ENCODE measurements around the gene ACTL6B. TPM values are rescaled to one million over a fixed set of nuclear protein-coding genes. Genes with fewer than 3 reads are reported as not detected.
A peak's percentile ranks its signal among the peaks of the same experiment; 100 is the strongest.

Gene ACTL6B
- total RNA-seq, 1 donor from 2014 or later = not detected

DNA sequence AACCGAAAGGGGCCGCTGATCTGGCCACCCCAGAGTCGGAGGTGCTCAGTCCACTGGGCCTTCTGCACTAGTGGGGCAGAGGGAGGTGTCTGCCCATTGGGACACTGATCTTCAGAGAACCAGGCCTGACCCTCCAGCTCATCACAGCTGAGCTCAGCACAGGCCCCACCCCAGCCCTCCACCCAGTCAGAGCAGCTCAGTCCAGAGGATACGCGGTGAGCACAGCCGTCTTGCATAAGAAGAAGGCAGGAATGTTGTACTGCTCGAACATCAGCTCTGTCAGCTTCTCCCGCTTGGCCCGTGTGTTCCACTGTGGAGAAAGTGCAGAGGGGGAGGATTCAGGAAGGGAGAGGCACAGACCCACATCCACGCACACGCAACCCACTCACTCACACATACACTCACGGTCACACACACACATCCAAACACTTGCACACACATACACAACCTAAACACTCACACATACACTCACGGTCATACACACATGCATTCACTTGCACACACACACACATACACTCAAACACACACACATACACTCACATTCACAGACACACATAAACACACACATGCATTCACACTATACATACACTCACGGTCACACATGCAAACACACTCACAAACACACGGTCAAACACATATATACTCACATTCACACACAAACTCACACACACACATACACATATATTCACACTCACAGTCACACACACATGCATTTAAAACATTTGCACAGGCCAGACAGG lies 6.3 kb downstream of the ACTL6B start:
- Histone ChIP-seq H3K79me2 (ENCODE audit: low read depth) (no peaks in the 10 kb centered on the region), H3K4me2 (no peak overlapping the region), H3K27me3 (peaks cover 21% of the 10 kb centered on the region), H3K27ac (no peak overlapping the region), H3K4me3 (no peak overlapping the region), H4K20me1 (ENCODE audit: low read depth) (peaks cover under 1% of the 10 kb centered on the region), H3K9me3 (ENCODE audit: low read depth) (no peaks in the 10 kb centered on the region), H2AFZ (replicated peaks) (no peak overlapping the region), H3K36me3 (no peaks in the 10 kb centered on the region), H3K4me1 (no peaks in the 10 kb centered on the region), H3F3A (ENCODE audit: low read depth) (no peaks in the 10 kb centered on the region), H3K9ac (no peak overlapping the region)
- Mint-ChIP-seq H3K27me3 (ENCODE audit: insufficient read depth, low read depth) (peaks cover 19% of the 10 kb centered on the region), H3K9me3 (no peaks in the 10 kb centered on the region), H3K36me3 (no peaks in the 10 kb centered on the region), H3K4me3 (peak overlapping the region; percentile 2), H3K4me1 (peaks cover 2% of the 10 kb centered on the region), H3K27ac (no peak overlapping the region)
- TF ChIP-seq EZH2 (IDR thresholded peaks at IDR 0.05) (no peak), EZH2phosphoT487 (IDR thresholded peaks at IDR 0.05) (no peak)
- TF ChIP-seq, protein P1, sequence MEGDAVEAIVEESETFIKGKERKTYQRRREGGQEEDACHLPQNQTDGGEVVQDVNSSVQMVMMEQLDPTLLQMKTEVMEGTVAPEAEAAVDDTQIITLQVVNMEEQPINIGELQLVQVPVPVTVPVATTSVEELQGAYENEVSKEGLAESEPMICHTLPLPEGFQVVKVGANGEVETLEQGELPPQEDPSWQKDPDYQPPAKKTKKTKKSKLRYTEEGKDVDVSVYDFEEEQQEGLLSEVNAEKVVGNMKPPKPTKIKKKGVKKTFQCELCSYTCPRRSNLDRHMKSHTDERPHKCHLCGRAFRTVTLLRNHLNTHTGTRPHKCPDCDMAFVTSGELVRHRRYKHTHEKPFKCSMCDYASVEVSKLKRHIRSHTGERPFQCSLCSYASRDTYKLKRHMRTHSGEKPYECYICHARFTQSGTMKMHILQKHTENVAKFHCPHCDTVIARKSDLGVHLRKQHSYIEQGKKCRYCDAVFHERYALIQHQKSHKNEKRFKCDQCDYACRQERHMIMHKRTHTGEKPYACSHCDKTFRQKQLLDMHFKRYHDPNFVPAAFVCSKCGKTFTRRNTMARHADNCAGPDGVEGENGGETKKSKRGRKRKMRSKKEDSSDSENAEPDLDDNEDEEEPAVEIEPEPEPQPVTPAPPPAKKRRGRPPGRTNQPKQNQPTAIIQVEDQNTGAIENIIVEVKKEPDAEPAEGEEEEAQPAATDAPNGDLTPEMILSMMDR (IDR thresholded peaks at IDR 0.05) = no peak
- DNase-seq (ENCODE audit: low spot score) = no peak

DNA sequence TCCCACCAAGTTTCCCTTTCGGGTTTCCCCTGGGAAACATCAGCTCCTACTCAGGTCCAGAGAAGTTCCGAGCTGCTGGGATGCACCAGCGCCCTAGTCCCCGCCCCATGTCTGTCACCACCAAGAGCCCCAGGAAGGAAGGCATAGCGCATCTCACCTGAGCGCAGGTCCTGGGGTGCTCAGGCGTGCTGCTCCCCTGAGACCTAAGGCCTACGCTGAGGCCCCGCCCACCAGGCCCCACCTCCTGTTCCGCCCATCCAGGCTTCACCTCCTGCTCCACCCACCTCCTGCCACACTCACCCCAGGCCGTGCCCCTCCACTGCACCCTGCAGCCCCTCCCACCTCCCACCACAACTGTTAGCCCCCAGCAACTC lies 13.7 kb downstream of the ACTL6B start:
- Histone ChIP-seq H3F3A (ENCODE audit: low read depth) (peaks cover 5% of the 10 kb centered on the region), H3K27me3 (no peaks in the 10 kb centered on the region), H3K27ac (no peak overlapping the region), H3K4me2 (no peak overlapping the region), H3K4me1 (no peaks in the 10 kb centered on the region), H3K36me3 (no peaks in the 10 kb centered on the region), H3K9ac (no peak overlapping the region), H4K20me1 (ENCODE audit: low read depth) (no peaks in the 10 kb centered on the region), H3K4me3 (no peak overlapping the region), H3K9me3 (ENCODE audit: low read depth) (no peaks in the 10 kb centered on the region), H2AFZ (replicated peaks) (no peak overlapping the region), H3K79me2 (ENCODE audit: low read depth) (no peaks in the 10 kb centered on the region)
- no peaks in the 10 kb centered on the region for H3K36me3 Mint-ChIP-seq
- peaks cover 2% of the 10 kb centered on the region for H3K27me3 Mint-ChIP-seq (ENCODE audit: insufficient read depth, low read depth)
- no peak overlapping the region for H3K4me3 Mint-ChIP-seq
- no peak for DNase-seq (ENCODE audit: low spot score)
- H3K9me3 Mint-ChIP-seq = no peaks in the 10 kb centered on the region
- H3K27ac Mint-ChIP-seq = no peak overlapping the region
- peaks cover 4% of the 10 kb centered on the region for H3K4me1 Mint-ChIP-seq
- TF ChIP-seq, protein P1 (IDR thresholded peaks at IDR 0.05) = no peak
- TF ChIP-seq EZH2phosphoT487 (IDR thresholded peaks at IDR 0.05) (no peak), EZH2 (IDR thresholded peaks at IDR 0.05) (no peak)

DNA sequence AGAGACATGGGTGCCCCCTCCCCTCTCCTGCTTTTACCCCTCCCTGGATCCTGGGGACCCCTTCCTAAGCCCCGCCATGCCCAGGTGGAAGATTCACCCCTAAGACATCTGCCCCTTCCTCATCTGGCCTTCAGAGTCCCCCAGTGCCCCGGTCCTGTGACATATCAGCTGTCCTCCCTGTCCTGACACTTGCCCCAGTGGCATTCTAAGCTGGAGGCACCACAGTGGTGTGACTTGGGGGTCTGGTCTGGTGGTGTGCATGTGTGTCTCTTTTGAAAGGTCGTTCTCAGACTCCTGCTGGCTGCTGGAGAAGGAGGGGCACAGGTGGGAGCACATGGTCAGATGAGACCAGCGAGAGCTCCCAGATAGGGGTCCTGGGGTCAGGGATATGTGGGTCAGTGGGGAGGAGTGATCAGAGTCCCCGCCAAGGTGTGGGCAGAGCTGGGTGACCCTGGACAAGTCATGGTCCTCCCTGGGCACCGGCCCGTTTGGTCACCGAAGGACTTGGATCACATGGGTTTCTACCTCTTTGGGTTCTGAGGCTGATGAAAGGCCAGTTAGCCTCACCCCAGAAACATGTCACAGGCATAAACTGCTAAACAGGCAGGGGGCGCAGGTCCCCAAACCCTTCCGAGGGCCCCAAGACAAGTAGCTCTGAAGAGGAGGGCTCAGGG lies 14.3 kb downstream of the ACTL6B start:
- Histone ChIP-seq H3K4me3 (no peak overlapping the region), H3K79me2 (ENCODE audit: low read depth) (no peaks in the 10 kb centered on the region), H3F3A (ENCODE audit: low read depth) (peaks cover 5% of the 10 kb centered on the region), H3K36me3 (no peaks in the 10 kb centered on the region), H2AFZ (replicated peaks) (no peak overlapping the region), H3K9me3 (ENCODE audit: low read depth) (no peaks in the 10 kb centered on the region), H3K27me3 (no peaks in the 10 kb centered on the region), H3K9ac (no peak overlapping the region), H3K4me1 (no peaks in the 10 kb centered on the region), H4K20me1 (ENCODE audit: low read depth) (no peaks in the 10 kb centered on the region), H3K27ac (no peak overlapping the region), H3K4me2 (no peak overlapping the region)
- Mint-ChIP-seq H3K27me3 (ENCODE audit: insufficient read depth, low read depth) (peaks cover 2% of the 10 kb centered on the region), H3K9me3 (no peaks in the 10 kb centered on the region), H3K27ac (peak overlapping the region; percentile 72), H3K36me3 (no peaks in the 10 kb centered on the region), H3K4me1 (peaks cover 3% of the 10 kb centered on the region), H3K4me3 (no peak overlapping the region)
- DNase-seq (ENCODE audit: low spot score) = no peak
- TF ChIP-seq, protein P1 (IDR thresholded peaks at IDR 0.05) = no peak
- TF ChIP-seq EZH2phosphoT487 (IDR thresholded peaks at IDR 0.05) = no peak
- TF ChIP-seq EZH2 (IDR thresholded peaks at IDR 0.05) = no peak

All from neural progenitor cell (in vitro differentiated cells).